ENCODE data around the gene PTCH1. TPM values are rescaled to one million over a fixed set of nuclear protein-coding genes. Genes with fewer than 3 reads are reported as not detected.

Gene PTCH1
- total and polyA plus RNA-seq, 8 donors, result 3.9 to 53.3 (median 23.5) TPM

GRCh38 chr9:95420518-95420917, 96.3 kb downstream of the PTCH1 start:
- Histone ChIP-seq H3K27me3 (no peaks in the 10 kb centered on the region), H3K9me3 (peaks cover 6 to 30% (median 19%) of the 10 kb centered on the region in 4 donors), H3K4me3 (no peak overlapping the region), H3K27ac (no peak overlapping the region), H3K36me3 (peaks cover 0 to 7% (median 0%) of the 10 kb centered on the region in 4 donors), H3K4me1 (peaks cover 0 to 3% (median under 1%) of the 10 kb centered on the region in 4 donors)
- no peak for TF ChIP-seq EP300 (IDR thresholded peaks at IDR 0.05)
- intact Hi-C loops (cut with DNase I; ENCODE audit: low total_unique reads), result no loop called here
- no peak for DNase-seq

- Histone ChIP-seq H3K27me3 (no peaks in the 10 kb centered on the region), H3K4me1 (no peaks in the 10 kb centered on the region), H3K9me3 (peaks cover 6 to 30% (median 19%) of the 10 kb centered on the region in 4 donors), H3K4me3 (no peak overlapping the region), H3K36me3 (peaks cover 0 to 7% (median 0%) of the 10 kb centered on the region in 4 donors), H3K27ac (no peak overlapping the region)
- intact Hi-C loops (cut with DNase I; ENCODE audit: low total_unique reads), result no loop called here
- no peak for TF ChIP-seq CTCF (IDR thresholded peaks at IDR 0.05)
- TF ChIP-seq POLR2A (IDR thresholded peaks at IDR 0.05), result no peak
- no peak for TF ChIP-seq EP300 (IDR thresholded peaks at IDR 0.05)
- TF ChIP-seq POLR2AphosphoS5 (IDR thresholded peaks at IDR 0.05), result no peak
- no peak for DNase-seq
These were observed 97.3 kb downstream of the PTCH1 start for GRCh38 chr9:95419444-95419843.

GRCh38 chr9:95415158-95415557, 101.6 kb downstream of the PTCH1 start:
- H3K9me3 ChIP-seq, result no peaks in the 10 kb centered on the region
- H3K27ac ChIP-seq, result no peak overlapping the region
- no peak for TF ChIP-seq POLR2A (IDR thresholded peaks at IDR 0.05)
- no peak for TF ChIP-seq CTCF (IDR thresholded peaks at IDR 0.05)
- no peak for TF ChIP-seq POLR2AphosphoS5 (IDR thresholded peaks at IDR 0.05)
- TF ChIP-seq EP300 (IDR thresholded peaks at IDR 0.05), result no peak

GRCh38 chr9:95413793-95414192, 103.0 kb downstream of the PTCH1 start:
- Histone ChIP-seq H3K9me3 (no peaks in the 10 kb centered on the region), H3K27ac (no peak overlapping the region), H3K36me3 (no peaks in the 10 kb centered on the region), H3K4me3 (no peak overlapping the region), H3K27me3 (no peaks in the 10 kb centered on the region), H3K4me1 (peaks cover 0 to 7% (median 0%) of the 10 kb centered on the region in 4 donors)
- no peak for DNase-seq
- TF ChIP-seq POLR2AphosphoS5 (IDR thresholded peaks at IDR 0.05) (no peak), POLR2A (IDR thresholded peaks at IDR 0.05) (no peak), EP300 (IDR thresholded peaks at IDR 0.05) (no peak), CTCF (IDR thresholded peaks at IDR 0.05) (no peak)
- intact Hi-C loops (cut with DNase I; ENCODE audit: low total_unique reads), result no loop called here
- WGBS, 5 donors, result 73 to 88% (median 75%) methylated on average over 2 of the region's 2 CpGs

More at GRCh38 chr9:95415158-95415557, 101.6 kb downstream of the PTCH1 start:
- WGBS, 5 donors, result 78 to 87% (median 84%) methylated on average over 2 of the region's 2 CpGs
- no peak for DNase-seq
- intact Hi-C loops (cut with DNase I; ENCODE audit: low total_unique reads), result no loop called here
- H3K4me1 ChIP-seq, result peaks cover 0 to 2% (median 0%) of the 10 kb centered on the region in 4 donors
- no peak overlapping the region for H3K4me3 ChIP-seq
- no peaks in the 10 kb centered on the region for H3K27me3 ChIP-seq
- H3K36me3 ChIP-seq, result no peaks in the 10 kb centered on the region

- Histone ChIP-seq H3K4me3 (no peak overlapping the region), H3K9me3 (no peaks in the 10 kb centered on the region), H3K27ac (no peak overlapping the region), H3K27me3 (no peaks in the 10 kb centered on the region), H3K36me3 (no peaks in the 10 kb centered on the region), H3K4me1 (peaks cover 0 to 7% (median 0%) of the 10 kb centered on the region in 4 donors)
- intact Hi-C loops (cut with DNase I; ENCODE audit: low total_unique reads), result no loop called here
- WGBS, 5 donors, result 89 to 95% (median 94%) methylated on average over 23 of the region's 23 CpGs
- no peak for DNase-seq
- TF ChIP-seq CTCF (IDR thresholded peaks at IDR 0.05) (no peak), POLR2A (IDR thresholded peaks at IDR 0.05) (no peak), POLR2AphosphoS5 (IDR thresholded peaks at IDR 0.05) (no peak), EP300 (IDR thresholded peaks at IDR 0.05) (no peak)
These were observed 105.5 kb downstream of the PTCH1 start for GRCh38 chr9:95411054-95411892.
